Measurements from ENCODE around the gene GATAD2A.

GRCh38 chr19:19461306-19461670 lies 55.8 kb downstream of the GATAD2A start:
- TF ChIP-seq MYC (IDR thresholded peaks at IDR 0.05; ENCODE audit: insufficient read depth, insufficient read length, insufficient replicate concordance, low read length, severe bottlenecking), result no peak
- no peak for TF ChIP-seq TARDBP (IDR thresholded peaks at IDR 0.05; ENCODE audit: borderline replicate concordance)
- no peak for TF ChIP-seq SREBF1 (IDR thresholded peaks at IDR 0.05; ENCODE audit: low read length)
- TF ChIP-seq MYB (IDR thresholded peaks at IDR 0.05; ENCODE audit: borderline replicate concordance, low read depth, low read length), result no peak

Measured in GM12878 (cell line).